ENCODE measurements around the gene SMG6. TPM values are rescaled to one million over a fixed set of nuclear protein-coding genes. Genes with fewer than 3 reads are reported as not detected.
A peak's percentile ranks its signal among the peaks of the same experiment; 100 is the strongest.

The SMG6 gene
- total RNA-seq (2021; fragmentation: NEBNext Ultra II Directional; extraction: Animal tissue kit (Norgen Biotek cat#: 25700)) (25.2 and 27.2 TPM in 2 replicates), polyA plus RNA-seq (2011; rRNA removed) (18.5 and 31.8 TPM in 2 replicates), polyA minus RNA-seq (2011; rRNA and poly(A)+ RNA removed) (32.5 and 33.5 TPM in 2 replicates)
- 10.3 TPM for polyA plus RNA-seq (2011; cell fraction: cytosol; rRNA removed)
- polyA plus RNA-seq (2011; cell fraction: nucleus; rRNA removed) = 35.9 TPM
- polyA plus RNA-seq (2012, experiment 1 of 2) = 19.6 to 31.9 TPM (median 26.7 TPM) in 4 replicates
- 12.5 TPM for polyA plus RNA-seq (2012, experiment 2 of 2)
- polyA plus RNA-seq (2013, experiment 1 of 2) = 13.6 TPM
- polyA plus RNA-seq (2013, experiment 2 of 2) = 12.5 TPM
- 14.9 TPM for polyA minus RNA-seq (2011; cell fraction: cytosol; rRNA and poly(A)+ RNA removed)
- 18.1 TPM for polyA minus RNA-seq (2011; cell fraction: nucleus; rRNA and poly(A)+ RNA removed)
- long read RNA-seq, experiment 1, transcript SMG6-215 (1 exons, 2,419 nt) = major isoform, 8 of 18 reads
- long read RNA-seq, experiment 1, partial matches to known transcripts = 8 of 18 reads
- long read RNA-seq, experiment 1, other reads (novel, unspliced or antisense) = 2 of 18 reads
- long read RNA-seq, experiment 2, partial matches to known transcripts = 0 of 2 reads
- long read RNA-seq, experiment 2, other reads (novel, unspliced or antisense) = 2 of 2 reads

DNA sequence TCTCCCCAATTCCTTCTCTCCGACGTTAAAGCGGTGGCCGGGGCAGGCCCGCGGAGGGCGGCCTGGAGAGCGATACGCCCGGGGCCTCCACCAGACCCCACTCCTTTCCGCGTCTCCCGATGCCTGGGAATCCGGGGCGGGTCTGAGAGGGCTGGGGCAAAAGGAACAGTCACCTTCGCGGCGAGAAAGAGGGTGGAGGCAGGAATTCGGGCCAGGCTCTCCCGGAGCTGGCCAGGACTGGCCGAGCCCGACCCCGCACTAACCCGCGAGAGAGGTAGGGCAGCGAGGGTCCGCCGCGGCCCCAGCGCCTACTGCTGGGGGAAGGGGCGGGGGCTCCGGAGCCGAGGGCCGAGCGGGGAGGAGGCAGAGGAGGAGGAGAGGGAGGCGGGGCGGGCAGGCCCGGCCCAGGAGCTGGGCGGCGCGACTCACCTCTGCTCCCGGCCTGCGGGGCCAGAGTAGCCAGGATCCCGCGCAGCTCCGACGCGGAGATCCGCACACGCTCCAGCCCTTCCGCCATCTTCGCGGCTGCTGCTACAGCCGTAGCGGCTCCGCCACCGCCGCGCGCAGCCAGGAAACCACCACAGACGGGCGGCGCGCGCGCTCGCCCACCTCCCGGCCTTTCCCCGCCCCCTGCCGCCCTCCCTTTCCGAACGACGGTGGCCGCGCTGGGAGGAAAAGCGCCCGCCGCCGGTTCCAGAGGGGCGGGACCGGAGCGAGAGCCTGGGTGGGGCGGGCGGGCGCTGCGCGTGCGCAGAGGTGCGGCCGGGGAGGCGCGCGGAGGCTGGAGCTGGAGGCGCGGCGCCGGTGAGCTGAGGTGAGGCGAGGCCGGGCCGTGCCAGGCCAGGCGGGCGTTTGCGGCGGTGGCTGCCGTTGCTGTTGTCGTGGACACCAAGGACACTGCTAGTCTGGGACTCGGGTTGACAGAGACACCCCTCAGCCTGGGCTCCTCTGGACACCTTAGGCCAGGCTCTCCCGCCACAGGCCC, at the start of gene SMG6, which contains the start of gene SRR:
TSS of gene SMG6 (minus strand) at position 582 of the 985 bp plus-strand sequence. CDS start at position 517, 65 bp downstream.
TSS of gene SRR (plus strand) at position 747 of the 985 bp plus-strand sequence. CDS start 11,611 bp downstream, outside the sequence.
- Histone ChIP-seq H3K18ac (ENCODE audit: extremely low read depth, low read length) (peak within 1 kb of the TSS; percentile 68), H4K20me1 (replicated peaks in 1 of 2; ENCODE audit: control insufficient read depth in 1 of 2, insufficient read depth in 2 of 2, low read length in 2 of 2) (peaks cover 0 to 9% of the 10 kb centered on the region in 2 experiments), H3K23ac (ENCODE audit: insufficient read length) (no peak within 1 kb of the TSS), H3K4me3 (ENCODE audit: extremely low read depth in 1 of 4, insufficient read depth in 2 of 4, low read depth in 3 of 4, low read length in 4 of 4) (peak within 1 kb of the TSS; percentile 69 to 93 (median 90)), H2AK5ac (ENCODE audit: low read depth, low read length) (no peak within 1 kb of the TSS), H2BK5ac (ENCODE audit: low read depth, low read length) (peak within 1 kb of the TSS; percentile 96; the same call in 1 of the 2 replicates), H2BK12ac (ENCODE audit: low read depth, low read length) (no peak within 1 kb of the TSS), H3K4ac (replicated peaks; ENCODE audit: insufficient read length, low read depth, low read length) (no peak within 1 kb of the TSS), H2BK120ac (replicated peaks; ENCODE audit: low read depth, low read length) (peak within 1 kb of the TSS; percentile 78), H2AFZ (ENCODE audit: low read length) (peak within 1 kb of the TSS; percentile 49; the same call in 1 of the 2 replicates), H3K27me3 (replicated peaks in 1 of 4; ENCODE audit: control insufficient read depth in 3 of 4, extremely low read depth in 1 of 4, insufficient read depth in 3 of 4, low read length in 3 of 4) (no peaks in the 10 kb centered on the region), H3K79me1 (ENCODE audit: low read depth, low read length) (no peaks in the 10 kb centered on the region; the same call in 1 of the 2 replicates), H4K8ac (ENCODE audit: extremely low read depth, insufficient read depth, low read length) (peak within 1 kb of the TSS; percentile 93), H3K9ac (replicated peaks in 1 of 4; ENCODE audit: extremely low read depth in 1 of 4, low read depth in 3 of 4, low read length in 3 of 4) (peak within 1 kb of the TSS; percentile 76 to 90 (median 82)), H3K4me1 (replicated peaks in 1 of 4; ENCODE audit: control insufficient read depth in 3 of 4, insufficient read depth in 4 of 4, low read length in 3 of 4) (peaks cover 0 to 2% (median 0%) of the 10 kb centered on the region in 4 experiments; a peak in 2 of 7 replicates), H2BK15ac (ENCODE audit: low read length) (no peak within 1 kb of the TSS), H2BK20ac (ENCODE audit: low read length) (no peak within 1 kb of the TSS), H3K14ac (ENCODE audit: insufficient read length) (no peak within 1 kb of the TSS), H3K79me2 (ENCODE audit: control insufficient read depth in 1 of 2, insufficient read depth in 2 of 2, low read length in 2 of 2) (peaks cover 0 to 15% of the 10 kb centered on the region in 2 experiments; a peak in 3 of 4 replicates), H3K27ac (ENCODE audit: low read depth, low read length) (peak within 1 kb of the TSS; percentile 82), H3K23me2 (ENCODE audit: low read depth, low read length) (peaks cover 3% of the 10 kb centered on the region), H3K9me3 (ENCODE audit: insufficient read depth in 2 of 2, low read depth in 1 of 2, low read length in 1 of 2) (no peaks in the 10 kb centered on the region), H3K4me2 (ENCODE audit: insufficient read depth in 1 of 2, low read depth in 2 of 2, low read length in 2 of 2) (peak within 1 kb of the TSS; percentile 70 to 80), H4K91ac (replicated peaks; ENCODE audit: insufficient read length, low read length) (peak within 1 kb of the TSS; percentile 95), H3K56ac (replicated peaks; ENCODE audit: insufficient read length, low read depth, low read length) (peak within 1 kb of the TSS; percentile 86), H4K5ac (ENCODE audit: insufficient read length, low read depth, low read length) (peak within 1 kb of the TSS; percentile 98), H3K36me3 (ENCODE audit: control insufficient read depth in 2 of 4, insufficient read depth in 4 of 4, low read length in 3 of 4) (peaks cover 0 to 14% (median 5%) of the 10 kb centered on the region in 4 experiments; a peak in 3 of 8 replicates)
- POLR2A ChIA-PET (ENCODE audit: partially characterized antibody) = interaction anchor here (0.6 to 3.5 kb wide), 24 partner anchors 8 to 1034 kb away, joined by 3 to 21 read pairs (median 4); partner anchors contain the start of genes RTN4RL1 and TSR1
- CTCF ChIA-PET (ENCODE audit: partially characterized antibody) = interaction anchor here (0.9 kb wide), 1 partner anchor 49 kb away, joined by 3 read pairs; no protein-coding TSS in a partner anchor
- DNase-seq (ENCODE audit: low read depth in 1 of 2, low spot score in 2 of 2) = peak; percentile 59 to 90
- 3% methylated on average over 60 of the region's 108 CpGs; no CpG with 5 or more reads in 1 of the 2 experiments for WGBS, 2 experiments (ENCODE audit: extremely low coverage in 1 of 2, insufficient coverage in 1 of 2, insufficient read length in 1 of 2, insufficient replicate concordance in 2 of 2, low coverage in 1 of 2, low lambda C conversion rate in 2 of 2, missing lambda C conversion rate in 1 of 2)
- FAIRE-seq = no peak
- TF ChIP-seq NRF1 (IDR thresholded peaks at IDR 0.05; ENCODE audit: low read depth, low read length) = peak; percentile 79
- TF ChIP-seq SP2 (IDR thresholded peaks at IDR 0.05; ENCODE audit: low read length) = no peak
- peak; percentile 81 for TF ChIP-seq TAF1 (IDR thresholded peaks at IDR 0.05; ENCODE audit: low read depth, low read length)
- TF ChIP-seq HDAC6 (IDR thresholded peaks at IDR 0.05; ENCODE audit: low read depth, low read length) = no peak
- peak; percentile 49; the same call in 1 of the 2 replicates for TF ChIP-seq TEAD4 (IDR thresholded peaks at IDR 0.05; ENCODE audit: low read depth, low read length)
- no peak for TF ChIP-seq JUN (IDR thresholded peaks at IDR 0.05; ENCODE audit: low read depth, low read length)
- peak; percentile 41 to 62; a peak in 2 of 4 replicates for TF ChIP-seq SIN3A (conservative IDR thresholded peaks at IDR 0.05 in 1 of 2, IDR thresholded peaks at IDR 0.05 in 1 of 2; ENCODE audit: low read depth in 1 of 2, low read length in 2 of 2)
